SU-DHL-6 (cell line): ENCODE measurements around the gene ERBB4.

Source experiments
- CTCF ChIP-seq: fragments of 200-600 bp; sonication (generic); IDR thresholded peaks from one replicate; pipeline ENCODE4 v1.5.1; 2017; ENCODE audit warnings: antibody characterized with exemption, mild to moderate bottlenecking, low read length, moderate library complexity; ENCODE audit not compliant: insufficient read depth, poor library complexity, severe bottlenecking
- EZH2phosphoT487 ChIP-seq: fragments of 200-600 bp; sonication (generic), shearing (Covaris generic); conservative IDR thresholded peaks from 2 replicates; pipeline ENCODE4 v1.6.1; 2018; ENCODE audit warnings: mild to moderate bottlenecking, antibody characterized with exemption, low read length, moderate library complexity, mixed read lengths

GRCh38 chr2:212538305-212539071, at the start of gene ERBB4:
- TF ChIP-seq CTCF (no peak), EZH2phosphoT487 (no peak)
